Fibroblast of pulmonary artery (primary cell): ENCODE results near the gene TSFM.

ENCODE experiments used
- DNase-seq: peaks from one replicate; pipeline ENCODE4 v3.0.0-alpha.2; 2010; ENCODE audit warnings: low read depth
- H3K4me3 ChIP-seq: replicated peaks from 2 replicates; pipeline ENCODE4 v1.5.1; 2011; ENCODE audit warnings: low read depth, mild to moderate bottlenecking, control low read depth, low read length, moderate library complexity
- CTCF ChIP-seq: IDR thresholded peaks from 2 replicates; pipeline ENCODE4 v1.5.1; 2011; ENCODE audit warnings: mild to moderate bottlenecking, control low read depth, low read length, inconsistent platforms; ENCODE audit errors: missing control alignments

Gene TSFM

GRCh38 chr12:57759360-57759980 lies 23.1 kb upstream of the TSFM start:
- H3K4me3 ChIP-seq, result no peak overlapping the region
- peak; percentile 53 for TF ChIP-seq CTCF
- peak; percentile 40 for DNase-seq

- no peak for DNase-seq
- TF ChIP-seq CTCF, result no peak
- H3K4me3 ChIP-seq, result no peak overlapping the region
Observed at GRCh38 chr12:57760347-57760982, 22.1 kb upstream of the TSFM start.

- TF ChIP-seq CTCF, result no peak
- DNase-seq, result no peak
Observed at GRCh38 chr12:57761391-57761998, 21.1 kb upstream of the TSFM start.

GRCh38 chr12:57762463-57762862 lies 20.1 kb upstream of the TSFM start:
- H3K4me3 ChIP-seq, result no peak overlapping the region
- DNase-seq, result no peak
- TF ChIP-seq CTCF, result no peak

More at GRCh38 chr12:57761391-57761998, 21.1 kb upstream of the TSFM start:
- H3K4me3 ChIP-seq, result no peak overlapping the region

GRCh38 chr12:57763881-57764661 lies 18.5 kb upstream of the TSFM start:
- no peak for TF ChIP-seq CTCF
- no peak overlapping the region for H3K4me3 ChIP-seq
- no peak for DNase-seq

- no peak for DNase-seq
- peak overlapping the region; percentile 29 for H3K4me3 ChIP-seq
Observed at GRCh38 chr12:57764662-57765002, 18.0 kb upstream of the TSFM start.

More at GRCh38 chr12:57764662-57765002, 18.0 kb upstream of the TSFM start:
- TF ChIP-seq CTCF, result no peak
